Islet precursor cell (in vitro differentiated cells): Measurements from ENCODE around the gene CNN3.

Experiments
- DNase-seq: peaks from one replicate; pipeline ENCODE4 v3.0.0-alpha.2; 2018

The CNN3 gene

GRCh38 chr1:94926915-94927404 is at the start of gene CNN3:
Gene CNN3, minus strand, starts transcription at chr1:94927110. Its CDS starts 216 bp downstream, at chr1:94926894.
- DNase-seq = peak; percentile 97

- DNase-seq = peak; percentile 73
These were observed 47.9 kb upstream of the CNN3 start for GRCh38 chr1:94974824-94975223.

- DNase-seq = no peak
These were observed 47.3 kb upstream of the CNN3 start for GRCh38 chr1:94974241-94974640.

- no peak for DNase-seq
These were observed 46.5 kb upstream of the CNN3 start for GRCh38 chr1:94973309-94973922.

GRCh38 chr1:94971491-94971924 is 44.6 kb upstream of the CNN3 start:
- DNase-seq = no peak

- DNase-seq = no peak
These were observed 43.9 kb upstream of the CNN3 start for GRCh38 chr1:94970783-94971182.

- DNase-seq = no peak
These were observed 42.2 kb upstream of the CNN3 start for GRCh38 chr1:94969137-94969536.

GRCh38 chr1:94966033-94966432 is 39.1 kb upstream of the CNN3 start:
- DNase-seq = no peak

- no peak for DNase-seq
These were observed 37.0 kb upstream of the CNN3 start for GRCh38 chr1:94963864-94964263.

- DNase-seq = no peak
These were observed 35.7 kb upstream of the CNN3 start for GRCh38 chr1:94962409-94963265.

GRCh38 chr1:94961988-94962387 is 35.1 kb upstream of the CNN3 start:
- DNase-seq = no peak

- DNase-seq = no peak
These were observed 34.7 kb upstream of the CNN3 start for GRCh38 chr1:94961582-94961981.

GRCh38 chr1:94958081-94958480 is 31.2 kb upstream of the CNN3 start:
- DNase-seq = no peak

- DNase-seq = peak; percentile 59
These were observed 29.1 kb upstream of the CNN3 start for GRCh38 chr1:94955767-94956632.

GRCh38 chr1:94954263-94955220 is 27.6 kb upstream of the CNN3 start:
- DNase-seq = peak; percentile 63

- DNase-seq = no peak
These were observed 26.8 kb upstream of the CNN3 start for GRCh38 chr1:94953746-94954145.

GRCh38 chr1:94953107-94953506 is 26.2 kb upstream of the CNN3 start:
- DNase-seq = no peak

GRCh38 chr1:94952539-94952938 is 25.6 kb upstream of the CNN3 start:
- no peak for DNase-seq

- DNase-seq = no peak
These were observed 24.7 kb upstream of the CNN3 start for GRCh38 chr1:94951509-94952208.

- DNase-seq = no peak
These were observed 24.1 kb upstream of the CNN3 start for GRCh38 chr1:94951046-94951445.
